ENCODE data around the gene CERKL.

The CERKL gene

GRCh38 chr2:181655519-181655918 lies 1.4 kb downstream of the CERKL start:
- H3K4me3 ChIP-seq (ENCODE audit: low read depth, low read length, poor library complexity, severe bottlenecking): no peak overlapping the region
- no peaks in the 10 kb centered on the region for H4K20me1 ChIP-seq (ENCODE audit: insufficient read depth, low read length)
- H3K27ac ChIP-seq (ENCODE audit: low read depth, low read length, poor library complexity, severe bottlenecking): no peak overlapping the region
- peaks cover 10% of the 10 kb centered on the region for H3K4me1 ChIP-seq (ENCODE audit: insufficient read depth, low read length, severe bottlenecking)
- no peak overlapping the region for H3K9ac ChIP-seq (ENCODE audit: low read length)
- H3K4me2 ChIP-seq (ENCODE audit: low read length): no peak overlapping the region
- no peaks in the 10 kb centered on the region for H3K9me2 ChIP-seq (ENCODE audit: low read depth, low read length)
- no peaks in the 10 kb centered on the region for H3K79me2 ChIP-seq (ENCODE audit: insufficient read depth, low read length)
- H3K36me3 ChIP-seq (ENCODE audit: insufficient read depth, low read length): no peaks in the 10 kb centered on the region
- no peaks in the 10 kb centered on the region for H3K9me3 ChIP-seq (ENCODE audit: low read length)
- TF ChIP-seq CTCF (IDR thresholded peaks at IDR 0.05; ENCODE audit: low read length): no peak
- no peak for TF ChIP-seq EZH2 (IDR thresholded peaks at IDR 0.05; ENCODE audit: borderline replicate concordance, low read length)
- 0 out of 2 replicates have a peak, but pooled peaks cover 4% of the 10 kb centered on the region for H3K27me3 ChIP-seq (ENCODE audit: insufficient read depth, low read length)
- no peaks in the 10 kb centered on the region for H3F3A ChIP-seq (ENCODE audit: insufficient read depth, low read length)
- no peak overlapping the region for H2AFZ ChIP-seq (ENCODE audit: low read length)

DNA sequence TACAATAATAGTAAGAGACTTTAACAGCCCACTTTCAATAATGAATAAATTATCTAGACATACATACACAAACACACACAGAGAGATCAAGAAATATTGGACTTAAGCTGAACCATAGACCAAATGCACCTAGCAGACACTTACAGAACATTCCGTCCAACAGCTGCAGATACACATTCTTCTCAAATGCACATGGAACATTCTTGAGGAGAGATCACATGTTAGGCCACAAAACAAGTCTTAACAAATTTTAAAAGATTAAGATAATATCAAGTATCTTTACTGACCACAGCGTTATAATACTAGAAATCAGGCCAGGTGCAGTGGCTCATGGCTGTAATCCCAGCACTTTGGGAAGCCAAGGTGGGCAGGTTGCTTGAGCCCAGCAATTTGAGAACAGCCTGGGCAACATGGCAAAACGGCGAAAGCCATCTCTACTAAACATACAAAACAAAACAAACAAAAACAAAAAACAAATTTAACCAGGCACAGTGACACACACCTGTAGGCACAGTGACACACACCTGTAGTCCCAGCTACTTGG lies 7.4 kb downstream of the CERKL start:
- Histone ChIP-seq H3K9ac (ENCODE audit: low read length) (no peak overlapping the region), H2AFZ (ENCODE audit: low read length) (no peak overlapping the region), H3K27me3 (ENCODE audit: insufficient read depth, low read length) (no peaks in the 10 kb centered on the region), H3K4me1 (ENCODE audit: insufficient read depth, low read length, severe bottlenecking) (no peaks in the 10 kb centered on the region), H3K4me3 (ENCODE audit: low read depth, low read length, poor library complexity, severe bottlenecking) (no peak overlapping the region), H3K9me3 (ENCODE audit: low read length) (no peaks in the 10 kb centered on the region), H3K27ac (ENCODE audit: low read depth, low read length, poor library complexity, severe bottlenecking) (no peak overlapping the region), H3F3A (ENCODE audit: insufficient read depth, low read length) (no peaks in the 10 kb centered on the region), H4K20me1 (ENCODE audit: insufficient read depth, low read length) (no peaks in the 10 kb centered on the region), H3K9me2 (ENCODE audit: low read depth, low read length) (no peaks in the 10 kb centered on the region), H3K79me2 (ENCODE audit: insufficient read depth, low read length) (no peaks in the 10 kb centered on the region), H3K4me2 (ENCODE audit: low read length) (no peak overlapping the region), H3K36me3 (ENCODE audit: insufficient read depth, low read length) (no peaks in the 10 kb centered on the region)
- TF ChIP-seq EZH2 (IDR thresholded peaks at IDR 0.05; ENCODE audit: borderline replicate concordance, low read length) (no peak), CTCF (IDR thresholded peaks at IDR 0.05; ENCODE audit: low read length) (no peak)

DNA sequence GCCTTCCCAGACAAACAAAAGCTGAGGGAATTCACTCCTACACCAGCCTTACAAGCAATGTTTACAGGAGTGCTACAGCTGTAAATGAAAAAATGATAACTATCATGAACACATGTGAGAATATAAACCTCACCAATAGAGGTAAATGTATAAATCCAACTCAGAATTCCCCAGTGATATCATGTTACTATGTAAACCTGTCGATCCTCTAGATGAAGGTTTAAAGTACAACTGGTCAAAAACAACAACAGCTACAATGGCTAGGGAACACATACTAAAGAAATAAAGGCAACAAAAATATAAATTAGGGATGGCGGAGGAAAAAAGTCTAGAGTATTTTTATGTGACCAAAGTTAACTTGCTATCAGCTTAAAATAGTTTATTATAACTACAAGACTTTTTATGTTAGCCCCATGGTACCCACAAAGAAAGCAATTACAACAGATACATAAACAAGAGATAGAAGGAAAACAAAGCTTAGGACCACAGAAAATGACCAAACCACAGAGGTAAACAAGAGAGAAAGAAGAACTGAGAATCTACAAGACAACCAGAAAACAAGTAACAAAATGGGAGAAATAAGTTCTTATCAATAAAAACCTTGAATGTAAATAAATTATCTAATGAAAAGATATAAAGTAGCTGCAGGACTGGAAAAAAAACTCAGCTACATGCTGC lies 8.3 kb downstream of the CERKL start:
- H3K4me2 ChIP-seq (ENCODE audit: low read length): no peak overlapping the region
- H3K79me2 ChIP-seq (ENCODE audit: insufficient read depth, low read length): no peaks in the 10 kb centered on the region
- no peak overlapping the region for H3K9ac ChIP-seq (ENCODE audit: low read length)
- no peaks in the 10 kb centered on the region for H3K27me3 ChIP-seq (ENCODE audit: insufficient read depth, low read length)
- no peaks in the 10 kb centered on the region for H4K20me1 ChIP-seq (ENCODE audit: insufficient read depth, low read length)
- H3K9me3 ChIP-seq (ENCODE audit: low read length): no peaks in the 10 kb centered on the region
- H3K4me3 ChIP-seq (ENCODE audit: low read depth, low read length, poor library complexity, severe bottlenecking): no peak overlapping the region
- no peaks in the 10 kb centered on the region for H3K4me1 ChIP-seq (ENCODE audit: insufficient read depth, low read length, severe bottlenecking)
- H3K9me2 ChIP-seq (ENCODE audit: low read depth, low read length): no peaks in the 10 kb centered on the region
- H2AFZ ChIP-seq (ENCODE audit: low read length): no peak overlapping the region
- no peaks in the 10 kb centered on the region for H3F3A ChIP-seq (ENCODE audit: insufficient read depth, low read length)
- TF ChIP-seq EZH2 (IDR thresholded peaks at IDR 0.05; ENCODE audit: borderline replicate concordance, low read length) (no peak), CTCF (IDR thresholded peaks at IDR 0.05; ENCODE audit: low read length) (no peak)
- no peak overlapping the region for H3K27ac ChIP-seq (ENCODE audit: low read depth, low read length, poor library complexity, severe bottlenecking)
- H3K36me3 ChIP-seq (ENCODE audit: insufficient read depth, low read length): no peaks in the 10 kb centered on the region

Data from OCI-LY1 (cell line).